K562 (cell line): ENCODE results near the gene COL4A4. TPM values are rescaled to one million over a fixed set of nuclear protein-coding genes. Genes with fewer than 3 reads are reported as not detected.

Experiments used
- ATAC-seq: fragments of 200-7000 bp; cut with Tn5 transposase; 3 replicates; pipeline ENCODE4 v1.9.1; 2020; ENCODE audit warnings: moderate library complexity
- BruUV-seq: library from RNA; stranded (reverse); fragments of 400-500 nt; replicated peaks from 2 replicates; lab custom pipeline; 2021; lab: Mats Ljungman, UMichigan
- CTCF ChIA-PET: fragments of 300-600 bp; formaldehyde crosslinking; extraction: SDS; loops from one replicate; lab custom pipeline; 2021; ENCODE audit warnings: low intra/inter-chr PET ratio; lab: Yijun Ruan, JAX
- POLR2A ChIA-PET: fragments of 300-600, 350-650 bp; sonication (Branson Sonifier 250); formaldehyde crosslinking; extraction: SDS; loops from one replicate; lab custom pipeline; 2021; ENCODE audit warnings: antibody characterized with exemption, inconsistent platforms; lab: Yijun Ruan, JAX
- DNase-seq, 4 experiments: peaks; one replicate each; pipeline versions ENCODE4 v3.0.0 to v3.0.0-alpha.2; 2011 to 2018; ENCODE audit warnings: low spot score in 3 of 4, mixed read lengths in 3 of 4; ENCODE audit errors: extremely low read depth in 1 of 4
- FAIRE-seq: peaks from 2 replicates; lab custom pipeline; 2011; peaks lifted over from hg19 to GRCh38; lab: Jason Lieb, UNC
- H2AFZ ChIP-seq: 2 replicates; pipeline ENCODE4 v1.6.0; 2011; ENCODE audit warnings: low read depth, low read length, control low read depth, inconsistent platforms
- H3K27ac ChIP-seq: fragments of 200-600 bp; 3 replicates; pipeline ENCODE4 v1.8.0; 2011; ENCODE audit warnings: low read depth, mild to moderate bottlenecking, control low read depth, inconsistent platforms, low read length, moderate library complexity, mixed read lengths; ENCODE audit errors: extremely low read depth
- H3K27me3 ChIP-seq, 2 experiments: fragments of 300-600 bp in 1 of 2; 2 replicates in 1 of 2; 3 replicates in 1 of 2; pipeline versions ENCODE4 v1.6.0 to v1.8.0; 2011; ENCODE audit warnings: inconsistent platforms in 2 of 2, low read length in 2 of 2, mild to moderate bottlenecking in 1 of 2, mixed read lengths in 1 of 2, moderate library complexity in 1 of 2; ENCODE audit not compliant: control insufficient read depth in 2 of 2, insufficient read depth in 2 of 2
- H3K36me3 ChIP-seq: fragments of 300-600 bp; 3 replicates; pipeline ENCODE4 v1.8.0; 2011; ENCODE audit warnings: mild to moderate bottlenecking, low read length, inconsistent platforms; ENCODE audit not compliant: control insufficient read depth, insufficient read depth
- H3K4me1 ChIP-seq, 2 experiments: fragments of 200-600 bp in 1 of 2; replicated peaks in 1 of 2; 2 replicates in 1 of 2; 3 replicates in 1 of 2; pipeline versions ENCODE4 v1.5.1 to v1.8.0; 2011; ENCODE audit warnings: inconsistent platforms in 2 of 2, low read length in 2 of 2, mild to moderate bottlenecking in 1 of 2, mixed read lengths in 1 of 2, moderate library complexity in 1 of 2; ENCODE audit not compliant: control insufficient read depth in 2 of 2, insufficient read depth in 2 of 2
- H3K4me2 ChIP-seq: 2 replicates; pipeline ENCODE4 v1.6.1; 2011; ENCODE audit warnings: low read length, control low read depth, inconsistent platforms, mixed read lengths; ENCODE audit not compliant: insufficient read depth
- H3K4me3 ChIP-seq: fragments of 200-600 bp; sonication (generic), shearing (Covaris generic); 2 replicates; pipeline ENCODE4 v1.5.1; 2016; ENCODE audit warnings: control low read depth, inconsistent platforms
- H3K79me2 ChIP-seq: fragments of 200-600 bp; 3 replicates; pipeline ENCODE4 v1.8.0; 2011; ENCODE audit warnings: low read length, inconsistent platforms; ENCODE audit not compliant: control insufficient read depth, insufficient read depth
- H3K9ac ChIP-seq, 2 experiments: 2 replicates each; pipeline versions ENCODE4 v1.6.0 to v1.6.1; 2011; ENCODE audit warnings: low read depth in 2 of 2, low read length in 2 of 2, control low read depth in 1 of 2, inconsistent platforms in 1 of 2, mild to moderate bottlenecking in 1 of 2, mixed read lengths in 1 of 2; ENCODE audit not compliant: insufficient read depth in 1 of 2
- H3K9me1 ChIP-seq: one replicate; pipeline ENCODE4 v1.6.0; 2011; ENCODE audit warnings: inconsistent platforms, mild to moderate bottlenecking, low read length, moderate library complexity; ENCODE audit not compliant: control insufficient read depth, insufficient read depth
- H3K9me3 ChIP-seq: replicated peaks from 2 replicates; pipeline ENCODE4 v1.5.1; 2011; ENCODE audit warnings: low read depth, low read length, inconsistent platforms; ENCODE audit not compliant: control insufficient read depth, insufficient read depth
- H4K20me1 ChIP-seq: replicated peaks from 2 replicates; pipeline ENCODE4 v1.6.1; 2011; ENCODE audit warnings: low read length, inconsistent platforms, mixed read lengths; ENCODE audit not compliant: control insufficient read depth, insufficient read depth
- CEBPB ChIP-seq: fragments of 450-650 bp; IDR thresholded peaks from 2 replicates; pipeline ENCODE4 v1.6.1; 2016; ENCODE audit warnings: missing genetic modification characterization, missing compliant biosample characterization
- HLTF ChIP-seq: fragments of 450-650 bp; IDR thresholded peaks from 2 replicates; pipeline ENCODE4 v1.6.1; 2016
- JUND ChIP-seq, 2 experiments: IDR thresholded peaks; 2 replicates in 1 of 2; 3 replicates in 1 of 2; pipeline ENCODE4 v1.6.1; 2011; ENCODE audit warnings: borderline replicate concordance in 2 of 2, low read depth in 2 of 2, low read length in 2 of 2, improper control_type of control experiment in 1 of 2, missing biosample characterization in 1 of 2, missing genetic modification characterization in 1 of 2, missing genetic modification reagents in 1 of 2
- NCOA6 ChIP-seq: fragments of 450-650 bp; IDR thresholded peaks from 2 replicates; pipeline ENCODE4 v1.6.1; 2017; ENCODE audit warnings: mild to moderate bottlenecking
- RBM25 ChIP-seq: fragments of 200-400 bp; formaldehyde crosslinking; IDR thresholded peaks from 2 replicates; pipeline ENCODE4 v1.6.1; 2018; ENCODE audit warnings: low read length, low read depth, moderate library complexity; ENCODE audit not compliant: severe bottlenecking
- SNRNP70 ChIP-seq: fragments of 200-400 bp; formaldehyde crosslinking; optimal IDR thresholded peaks from 2 replicates; pipeline ENCODE3; 2017; ENCODE audit warnings: low read depth, low read length
- THRAP3 ChIP-seq: fragments of 450-650 bp; IDR thresholded peaks from 2 replicates; pipeline ENCODE4 v1.6.1; 2016; ENCODE audit warnings: mild to moderate bottlenecking, inconsistent platforms, borderline replicate concordance
- YY1 ChIP-seq, 3 experiments: IDR thresholded peaks; 2 replicates each; pipeline ENCODE4 v1.6.1; 2011; ENCODE audit warnings: low read length in 2 of 3, mild to moderate bottlenecking in 2 of 3, moderate library complexity in 2 of 3, borderline replicate concordance in 1 of 3, control low read depth in 1 of 3, low read depth in 1 of 3; ENCODE audit not compliant: insufficient read depth in 3 of 3, insufficient replicate concordance in 2 of 3, control insufficient read depth in 1 of 3, insufficient read length in 1 of 3; ENCODE audit errors: extremely low read depth in 1 of 3
- ZFP36 ChIP-seq: fragments of 150-350 bp; IDR thresholded peaks from 2 replicates; pipeline ENCODE4 v1.6.1; 2018; ENCODE audit warnings: low read length, low read depth; ENCODE audit not compliant: partially characterized antibody
- ZNF175 ChIP-seq: fragments of 200-800 bp; sonication (Bioruptor generic); IDR thresholded peaks from 2 replicates; pipeline ENCODE4 v1.6.1; 2016; ENCODE audit warnings: low read depth, mild to moderate bottlenecking, missing genetic modification characterization, missing compliant biosample characterization
- ZNF212 ChIP-seq: fragments of 450-650 bp; formaldehyde crosslinking; IDR thresholded peaks from 2 replicates; pipeline ENCODE4 v1.4.0; 2020; ENCODE audit warnings: mild to moderate bottlenecking
- ZNF24 ChIP-seq: fragments of 450-650 bp; IDR thresholded peaks from 2 replicates; pipeline ENCODE4 v1.6.1; 2016
- ZNF277 ChIP-seq: fragments of 250-450 bp; sonication (Bioruptor Pico); IDR thresholded peaks from 2 replicates; pipeline ENCODE4 v1.8.0; 2022; ENCODE audit warnings: inconsistent platforms, mild to moderate bottlenecking, moderate library complexity, borderline replicate concordance
- ZNF316 ChIP-seq: fragments of 450-650 bp; IDR thresholded peaks from 2 replicates; pipeline ENCODE4 v1.6.1; 2016
- WGBS: fragments of 100-300 bp; shearing (Covaris generic); methylation state at CpG from one replicate; pipeline ENCODE4 v1.1.6; 2016; ENCODE audit warnings: low coverage, mixed read lengths; ENCODE audit not compliant: insufficient coverage; ENCODE audit errors: missing lambda C conversion rate; 5-methylcytosine and 5-hydroxymethylcytosine counted together
- in situ Hi-C: fragments of 300-500 bp; cut with MboI; formaldehyde crosslinking; loops from 4 replicates; pipeline ENCODE4 v1.15.0; 2018; ENCODE audit warnings: inconsistent platforms, mixed read lengths
- intact Hi-C: fragments of 100-400 bp; cut with micrococcal nuclease; formaldehyde crosslinking; loops from 2 replicates; pipeline ENCODE4 v1.14.2; 2022
- polyA plus RNA-seq, 8 experiments: library from polyadenylated mRNA; depleted of rRNA in 4 of 8; stranded (reverse) in 5 of 8; unstranded in 3 of 8; fragments of >200 nt; fragmentation: Nextera tagmentation in 2 of 8; fragmentation: Illumina TruSeq in 1 of 8; extraction: Ambion mirVana in 2 of 8; extraction: Trizol in 1 of 8; gene quantifications; 2 replicates each; pipeline versions ENCODE4 v1.2.1 to v1.2.3, GENCODE V29; 2011 to 2014; ENCODE audit warnings: inconsistent platforms in 1 of 8, missing spikeins in 1 of 8
- total RNA-seq, 7 experiments: library from RNA; depleted of rRNA in 6 of 7; stranded (reverse); fragments of >200 nt in 6 of 7; fragmentation: Illumina TruSeq in 2 of 7; extraction: Trizol in 2 of 7; gene quantifications; 2 replicates each; pipeline versions ENCODE4 v1.2.1 to v1.2.3, GENCODE V29; 2011 to 2021; ENCODE audit warnings: low replicate concordance in 1 of 7
- TF ChIP-seq, protein P1 (sequence below): IDR thresholded peaks from 3 replicates; pipeline ENCODE4 v1.6.1; 2011; ENCODE audit warnings: borderline replicate concordance, mild to moderate bottlenecking, moderate library complexity; ENCODE audit not compliant: insufficient read length; ENCODE audit errors: extremely low read depth
- TF ChIP-seq, protein P2 (sequence below): IDR thresholded peaks from 2 replicates; pipeline ENCODE4 v1.6.1; 2014; ENCODE audit warnings: antibody characterized with exemption
- TF ChIP-seq, protein P3 (sequence below): fragments of 250-450 bp; sonication (Bioruptor Pico); IDR thresholded peaks from 2 replicates; pipeline ENCODE4 v1.5.0; 2021

COL4A4 gene
- total and polyA plus RNA-seq, 9 of the 15 experiments (the other 6 are each of a cell fraction or from before 2014, with no cell fraction given), result under 0.01 to 0.01 TPM; not detected in 7

DNA sequence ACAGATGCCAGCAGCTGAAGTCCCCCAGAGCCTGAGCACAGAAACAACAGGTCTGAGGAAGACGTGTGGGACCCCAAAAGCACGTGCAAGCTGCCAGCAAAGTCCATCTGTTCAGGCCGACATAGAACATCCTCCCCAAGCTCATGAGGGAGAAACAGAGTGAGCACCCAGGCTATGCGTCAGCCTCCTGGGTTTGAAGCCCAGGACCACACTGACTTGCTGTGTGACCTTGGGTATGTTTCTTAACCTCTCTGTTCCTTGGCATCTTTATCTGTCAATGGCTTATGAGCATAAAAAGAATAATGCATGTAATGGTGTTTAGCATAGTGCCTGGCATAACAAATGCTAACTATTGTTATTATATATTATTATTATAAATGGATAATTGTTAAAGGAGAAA, 40.3 kb downstream of the COL4A4 start:
- Histone ChIP-seq H3K36me3 (no peaks in the 10 kb centered on the region), H3K9ac (no peak overlapping the region), H3K4me3 (no peak overlapping the region), H2AFZ (no peak overlapping the region), H3K4me2 (no peak overlapping the region), H4K20me1 (no peaks in the 10 kb centered on the region), H3K79me2 (no peaks in the 10 kb centered on the region), H3K4me1 (no peaks in the 10 kb centered on the region), H3K27me3 (no peaks in the 10 kb centered on the region), H3K27ac (no peak overlapping the region), H3K9me3 (no peaks in the 10 kb centered on the region), H3K9me1 (no peaks in the 10 kb centered on the region)
- intact Hi-C loops, result no loop called here
- CTCF ChIA-PET, result no interaction called here
- no TSS peak for BruUV-seq
- DNase-seq, result no peak
- FAIRE-seq, result no peak
- WGBS, result 12% methylated on average over 4 of the region's 4 CpGs
- POLR2A ChIA-PET, result no interaction called here
- in situ Hi-C loops, result loop anchor here (10.0 kb wide), 1 partner anchor 761 kb away; no protein-coding TSS in a partner anchor
- no peak for ATAC-seq
- TF ChIP-seq, protein P1, sequence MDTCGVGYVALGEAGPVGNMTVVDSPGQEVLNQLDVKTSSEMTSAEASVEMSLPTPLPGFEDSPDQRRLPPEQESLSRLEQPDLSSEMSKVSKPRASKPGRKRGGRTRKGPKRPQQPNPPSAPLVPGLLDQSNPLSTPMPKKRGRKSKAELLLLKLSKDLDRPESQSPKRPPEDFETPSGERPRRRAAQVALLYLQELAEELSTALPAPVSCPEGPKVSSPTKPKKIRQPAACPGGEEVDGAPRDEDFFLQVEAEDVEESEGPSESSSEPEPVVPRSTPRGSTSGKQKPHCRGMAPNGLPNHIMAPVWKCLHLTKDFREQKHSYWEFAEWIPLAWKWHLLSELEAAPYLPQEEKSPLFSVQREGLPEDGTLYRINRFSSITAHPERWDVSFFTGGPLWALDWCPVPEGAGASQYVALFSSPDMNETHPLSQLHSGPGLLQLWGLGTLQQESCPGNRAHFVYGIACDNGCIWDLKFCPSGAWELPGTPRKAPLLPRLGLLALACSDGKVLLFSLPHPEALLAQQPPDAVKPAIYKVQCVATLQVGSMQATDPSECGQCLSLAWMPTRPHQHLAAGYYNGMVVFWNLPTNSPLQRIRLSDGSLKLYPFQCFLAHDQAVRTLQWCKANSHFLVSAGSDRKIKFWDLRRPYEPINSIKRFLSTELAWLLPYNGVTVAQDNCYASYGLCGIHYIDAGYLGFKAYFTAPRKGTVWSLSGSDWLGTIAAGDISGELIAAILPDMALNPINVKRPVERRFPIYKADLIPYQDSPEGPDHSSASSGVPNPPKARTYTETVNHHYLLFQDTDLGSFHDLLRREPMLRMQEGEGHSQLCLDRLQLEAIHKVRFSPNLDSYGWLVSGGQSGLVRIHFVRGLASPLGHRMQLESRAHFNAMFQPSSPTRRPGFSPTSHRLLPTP, result no peak
- peak; percentile 58 for TF ChIP-seq ZFP36
- TF ChIP-seq CEBPB (tag), result no peak
- TF ChIP-seq ZNF24, result no peak
- TF ChIP-seq HLTF, result no peak
- TF ChIP-seq ZNF212, result no peak
- no peak for TF ChIP-seq ZNF277 (CRISPR knock-in tag)
- no peak for TF ChIP-seq SNRNP70
- TF ChIP-seq, protein P2, sequence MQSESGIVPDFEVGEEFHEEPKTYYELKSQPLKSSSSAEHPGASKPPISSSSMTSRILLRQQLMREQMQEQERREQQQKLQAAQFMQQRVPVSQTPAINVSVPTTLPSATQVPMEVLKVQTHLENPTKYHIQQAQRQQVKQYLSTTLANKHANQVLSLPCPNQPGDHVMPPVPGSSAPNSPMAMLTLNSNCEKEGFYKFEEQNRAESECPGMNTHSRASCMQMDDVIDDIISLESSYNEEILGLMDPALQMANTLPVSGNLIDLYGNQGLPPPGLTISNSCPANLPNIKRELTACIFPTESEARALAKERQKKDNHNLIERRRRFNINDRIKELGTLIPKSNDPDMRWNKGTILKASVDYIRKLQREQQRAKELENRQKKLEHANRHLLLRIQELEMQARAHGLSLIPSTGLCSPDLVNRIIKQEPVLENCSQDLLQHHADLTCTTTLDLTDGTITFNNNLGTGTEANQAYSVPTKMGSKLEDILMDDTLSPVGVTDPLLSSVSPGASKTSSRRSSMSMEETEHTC, result no peak
- no peak for TF ChIP-seq THRAP3
- no peak for TF ChIP-seq ZNF175 (CRISPR knock-in tag)
- TF ChIP-seq RBM25, result peak; percentile 80
- no peak for TF ChIP-seq YY1 (IDR thresholded peaks at IDR 0.05; ENCODE audit: borderline replicate concordance in 1 of 3, control insufficient read depth in 1 of 3, extremely low read depth in 1 of 3, insufficient read depth in 3 of 3, insufficient read length in 1 of 3, insufficient replicate concordance in 2 of 3, low read depth in 1 of 3, low read length in 2 of 3)
- TF ChIP-seq, protein P3, sequence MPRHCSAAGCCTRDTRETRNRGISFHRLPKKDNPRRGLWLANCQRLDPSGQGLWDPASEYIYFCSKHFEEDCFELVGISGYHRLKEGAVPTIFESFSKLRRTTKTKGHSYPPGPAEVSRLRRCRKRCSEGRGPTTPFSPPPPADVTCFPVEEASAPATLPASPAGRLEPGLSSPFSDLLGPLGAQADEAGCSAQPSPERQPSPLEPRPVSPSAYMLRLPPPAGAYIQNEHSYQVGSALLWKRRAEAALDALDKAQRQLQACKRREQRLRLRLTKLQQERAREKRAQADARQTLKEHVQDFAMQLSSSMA (CRISPR knock-in tag), result no peak
- TF ChIP-seq JUND (IDR thresholded peaks at IDR 0.05; ENCODE audit: borderline replicate concordance, low read depth, low read length), result no peak
- no peak for TF ChIP-seq JUND (tag; IDR thresholded peaks at IDR 0.05; ENCODE audit: borderline replicate concordance, low read depth, low read length)
- no peak for TF ChIP-seq NCOA6
- TF ChIP-seq ZNF316, result no peak
